OCI-LY3 (cell line): ENCODE measurements around the gene UGT1A10.

Experiments
- H2AFZ ChIP-seq: fragments of 200-600, 300-600 bp; shearing (Covaris generic); 2 replicates; pipeline ENCODE4 v1.6.0; 2014; ENCODE audit warnings: antibody characterized with exemption, low read depth, low read length
- H3K27ac ChIP-seq: fragments of 200-600, 300-600 bp; sonication (generic); 2 replicates; pipeline ENCODE4 v1.5.1; 2014; ENCODE audit warnings: mild to moderate bottlenecking, low read length, moderate library complexity, mixed read lengths
- H3K27me3 ChIP-seq: fragments of 200-600, 300-600 bp; sonication (generic); 2 replicates; pipeline ENCODE4 v1.6.1; 2014; ENCODE audit warnings: low read depth, low read length, mixed read lengths
- H3K36me3 ChIP-seq: fragments of 200-600, 300-600 bp; sonication (generic); replicated peaks from 2 replicates; pipeline ENCODE3; 2014; ENCODE audit warnings: low read depth, low read length, mixed read lengths
- H3K4me1 ChIP-seq: fragments of 300-600, 200-600 bp; sonication (generic); 2 replicates; pipeline ENCODE4 v1.6.1; 2014; ENCODE audit warnings: low read length, mixed read lengths
- H3K4me2 ChIP-seq: fragments of 200-600, 300-600 bp; sonication (generic); 2 replicates; pipeline ENCODE4 v1.6.1; 2014; ENCODE audit warnings: low read length, mixed read lengths
- H3K4me3 ChIP-seq: fragments of 300-600, 200-600 bp; sonication (generic); 2 replicates; pipeline ENCODE4 v1.5.1; 2014; ENCODE audit warnings: antibody characterized with exemption, mild to moderate bottlenecking, low read length, moderate library complexity
- H3K79me2 ChIP-seq: fragments of 300-600, 200-600 bp; shearing (Covaris generic); 2 replicates; pipeline ENCODE4 v1.6.1; 2014; ENCODE audit warnings: mild to moderate bottlenecking, low read length, mixed read lengths
- H3K9ac ChIP-seq: fragments of 300-600, 200-600 bp; shearing (Covaris generic); 2 replicates; pipeline ENCODE4 v1.6.0; 2014; ENCODE audit warnings: mild to moderate bottlenecking, low read length, moderate library complexity
- H3K9me3 ChIP-seq: fragments of 200-600, 300-600 bp; shearing (Covaris generic); 2 replicates; pipeline ENCODE4 v1.6.1; 2014; ENCODE audit warnings: low read length, mixed read lengths; ENCODE audit not compliant: insufficient read depth
- H4K20me1 ChIP-seq: fragments of 200-600, 300-600 bp; sonication (generic); 2 replicates; pipeline ENCODE4 v1.6.1; 2016; ENCODE audit warnings: low read length, mixed read lengths; ENCODE audit not compliant: insufficient read depth
- EZH2phosphoT487 ChIP-seq: fragments of 200-600 bp; shearing (Covaris generic); IDR thresholded peaks from 2 replicates; pipeline ENCODE4 v1.6.1; 2018; ENCODE audit warnings: antibody characterized with exemption, mixed run types, low read depth
- TF ChIP-seq, protein P1 (sequence below): fragments of 200-600, 300-600 bp; sonication (generic); IDR thresholded peaks from 2 replicates; pipeline ENCODE4 v1.5.1; 2014; ENCODE audit warnings: antibody characterized with exemption, low read length, low read depth

The UGT1A10 gene

DNA sequence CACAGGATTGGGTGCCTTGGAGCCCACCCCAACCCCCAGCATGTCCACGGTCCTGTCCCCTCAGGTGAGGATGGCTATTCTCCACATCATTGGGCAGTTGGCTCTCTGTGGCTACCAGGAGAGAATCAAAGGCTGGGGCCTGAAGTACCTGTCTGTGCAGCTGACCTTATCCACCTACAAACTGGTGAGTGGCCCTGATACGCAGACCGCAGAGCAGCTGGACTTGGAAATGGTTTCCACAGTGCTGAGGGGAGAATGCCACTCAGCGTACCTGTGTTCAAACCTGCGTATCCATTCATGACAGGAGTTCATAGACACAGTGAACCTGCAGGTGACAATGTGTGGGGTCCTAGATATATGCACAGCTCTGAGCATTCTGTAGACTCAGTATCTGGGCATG lies 163.5 kb downstream of the UGT1A10 start:
- Histone ChIP-seq H4K20me1 (no peaks in the 10 kb centered on the region), H2AFZ (no peak overlapping the region), H3K9me3 (no peaks in the 10 kb centered on the region), H3K4me2 (no peak overlapping the region), H3K27me3 (no peaks in the 10 kb centered on the region), H3K4me3 (no peak overlapping the region), H3K9ac (no peak overlapping the region), H3K4me1 (no peaks in the 10 kb centered on the region), H3K79me2 (no peaks in the 10 kb centered on the region), H3K36me3 (no peaks in the 10 kb centered on the region), H3K27ac (no peak overlapping the region)
- TF ChIP-seq, protein P1, sequence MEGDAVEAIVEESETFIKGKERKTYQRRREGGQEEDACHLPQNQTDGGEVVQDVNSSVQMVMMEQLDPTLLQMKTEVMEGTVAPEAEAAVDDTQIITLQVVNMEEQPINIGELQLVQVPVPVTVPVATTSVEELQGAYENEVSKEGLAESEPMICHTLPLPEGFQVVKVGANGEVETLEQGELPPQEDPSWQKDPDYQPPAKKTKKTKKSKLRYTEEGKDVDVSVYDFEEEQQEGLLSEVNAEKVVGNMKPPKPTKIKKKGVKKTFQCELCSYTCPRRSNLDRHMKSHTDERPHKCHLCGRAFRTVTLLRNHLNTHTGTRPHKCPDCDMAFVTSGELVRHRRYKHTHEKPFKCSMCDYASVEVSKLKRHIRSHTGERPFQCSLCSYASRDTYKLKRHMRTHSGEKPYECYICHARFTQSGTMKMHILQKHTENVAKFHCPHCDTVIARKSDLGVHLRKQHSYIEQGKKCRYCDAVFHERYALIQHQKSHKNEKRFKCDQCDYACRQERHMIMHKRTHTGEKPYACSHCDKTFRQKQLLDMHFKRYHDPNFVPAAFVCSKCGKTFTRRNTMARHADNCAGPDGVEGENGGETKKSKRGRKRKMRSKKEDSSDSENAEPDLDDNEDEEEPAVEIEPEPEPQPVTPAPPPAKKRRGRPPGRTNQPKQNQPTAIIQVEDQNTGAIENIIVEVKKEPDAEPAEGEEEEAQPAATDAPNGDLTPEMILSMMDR = no peak

DNA sequence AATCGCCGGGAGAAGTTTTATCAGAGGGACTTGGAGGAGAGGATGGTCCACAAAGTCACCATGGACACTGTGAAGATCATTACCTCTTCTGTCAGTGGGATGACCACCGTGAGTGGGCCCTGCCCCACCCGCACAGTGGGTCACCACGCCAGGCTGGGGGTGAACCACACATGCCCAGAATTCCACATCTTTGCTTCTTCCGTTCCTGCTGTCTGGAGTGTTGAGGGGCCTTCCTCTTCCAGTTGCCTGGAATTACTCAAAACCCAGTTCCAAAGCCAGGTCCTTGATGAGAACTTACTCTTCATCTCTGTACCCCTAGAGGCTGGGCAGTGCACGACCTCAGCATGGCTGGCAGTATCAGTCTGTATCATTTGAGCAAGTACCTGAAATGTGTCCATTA lies 164.0 kb downstream of the UGT1A10 start:
- H3K36me3 ChIP-seq = no peaks in the 10 kb centered on the region
- no peaks in the 10 kb centered on the region for H3K27me3 ChIP-seq
- no peak overlapping the region for H3K4me2 ChIP-seq
- H3K79me2 ChIP-seq = no peaks in the 10 kb centered on the region
- no peak overlapping the region for H3K27ac ChIP-seq
- H3K9ac ChIP-seq = no peak overlapping the region
- no peaks in the 10 kb centered on the region for H3K9me3 ChIP-seq
- TF ChIP-seq EZH2phosphoT487 = no peak
- TF ChIP-seq, protein P1 = no peak
- H2AFZ ChIP-seq = no peak overlapping the region
- no peaks in the 10 kb centered on the region for H3K4me1 ChIP-seq
- H4K20me1 ChIP-seq = no peaks in the 10 kb centered on the region
- H3K4me3 ChIP-seq = no peak overlapping the region

DNA sequence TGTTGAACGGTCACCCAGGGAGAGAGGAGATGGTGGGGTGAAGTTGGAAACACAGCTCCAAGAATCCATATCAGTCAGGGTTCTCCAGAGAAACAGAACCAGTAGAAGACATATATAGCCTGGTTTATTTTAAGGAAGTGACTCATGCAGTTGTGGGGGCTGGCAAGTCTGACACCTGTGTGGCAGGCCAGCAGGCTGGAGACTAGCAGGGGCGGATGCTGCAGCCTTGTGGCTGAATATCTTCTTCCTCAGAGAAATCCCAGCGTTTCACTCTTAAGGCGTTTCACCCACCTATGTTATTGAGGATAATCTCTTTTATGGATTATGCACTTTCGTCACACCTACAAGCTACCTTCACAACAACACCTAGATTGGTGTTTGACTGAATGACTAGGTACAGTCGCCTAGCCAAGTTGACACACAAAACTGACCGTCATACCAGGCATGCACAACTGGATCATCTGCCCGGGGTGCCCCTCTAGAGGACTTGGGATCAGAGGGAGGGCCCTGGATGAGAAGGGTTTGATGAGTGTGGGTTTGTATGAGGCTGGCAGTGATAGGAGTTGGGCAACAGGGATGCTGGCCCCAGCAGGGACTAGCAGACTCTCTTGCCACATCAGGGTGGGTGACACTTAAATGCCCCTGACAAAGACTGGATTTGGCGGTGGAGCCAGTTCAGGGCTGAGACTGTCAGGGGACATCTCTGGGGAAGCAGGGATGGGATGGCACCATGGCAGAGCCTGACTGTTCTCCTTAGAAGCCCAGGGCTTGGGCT lies 165.3 kb downstream of the UGT1A10 start:
- Histone ChIP-seq H3K9ac (no peak overlapping the region), H3K27ac (no peak overlapping the region), H3K27me3 (no peaks in the 10 kb centered on the region), H3K36me3 (no peaks in the 10 kb centered on the region), H3K4me1 (no peaks in the 10 kb centered on the region), H4K20me1 (no peaks in the 10 kb centered on the region), H3K4me2 (no peak overlapping the region), H3K9me3 (no peaks in the 10 kb centered on the region), H3K4me3 (no peak overlapping the region), H2AFZ (no peak overlapping the region), H3K79me2 (no peaks in the 10 kb centered on the region)
- no peak for TF ChIP-seq EZH2phosphoT487
- TF ChIP-seq, protein P1 = no peak

DNA sequence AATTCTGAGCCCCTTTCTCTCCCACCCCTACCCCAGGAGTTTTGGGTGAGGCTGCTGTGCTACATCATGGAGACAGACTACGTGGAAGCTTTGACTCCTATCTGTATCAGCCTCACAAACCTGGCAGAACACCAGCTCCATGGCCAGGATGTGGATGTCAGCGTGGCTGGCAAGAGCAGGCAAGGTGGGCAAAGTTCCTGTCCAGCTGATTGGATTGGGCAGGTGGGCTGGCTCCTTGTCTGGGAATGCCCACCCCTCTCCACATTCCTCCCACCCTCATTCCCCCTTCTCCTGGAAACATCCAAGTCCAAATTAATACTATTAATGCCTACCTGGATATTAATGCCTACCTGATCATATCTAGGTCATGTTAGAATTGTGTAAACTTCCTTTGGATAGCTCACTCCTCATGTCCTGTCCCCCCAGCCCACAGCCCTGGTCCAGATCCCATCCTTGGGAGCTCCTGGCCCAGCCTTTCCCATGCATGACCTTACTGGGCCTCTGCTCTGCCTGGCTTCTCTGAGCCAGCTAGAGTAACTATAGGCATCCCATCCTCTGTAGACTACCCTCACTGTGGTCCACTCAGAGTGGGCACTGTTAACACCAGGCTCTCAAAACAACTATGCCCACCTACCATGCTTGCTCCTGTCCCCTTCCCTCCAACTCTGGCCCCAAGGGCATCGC lies 166.0 kb downstream of the UGT1A10 start:
- no peaks in the 10 kb centered on the region for H3K79me2 ChIP-seq
- H3K9me3 ChIP-seq = no peaks in the 10 kb centered on the region
- no peak overlapping the region for H3K9ac ChIP-seq
- H2AFZ ChIP-seq = no peak overlapping the region
- H3K36me3 ChIP-seq = no peaks in the 10 kb centered on the region
- H4K20me1 ChIP-seq = no peaks in the 10 kb centered on the region
- H3K27ac ChIP-seq = no peak overlapping the region
- no peak for TF ChIP-seq EZH2phosphoT487
- TF ChIP-seq, protein P1 = no peak
- H3K4me1 ChIP-seq = no peaks in the 10 kb centered on the region
- no peaks in the 10 kb centered on the region for H3K27me3 ChIP-seq
- no peak overlapping the region for H3K4me2 ChIP-seq
- H3K4me3 ChIP-seq = no peak overlapping the region
